HG03135 (cell line): ENCODE measurements around the gene CHRNG.
"Not testable (repeated sequence)": the region's sequence is repeated elsewhere in the genome, so short reads cannot be mapped to it uniquely, and the experiment has no call there.

Source experiments
- ATAC-seq: cut with Tn5 transposase; IDR thresholded peaks from one replicate; pipeline ENCODE4 v1.9.1; 2021; ENCODE audit warnings: mild to moderate bottlenecking, moderate library complexity; ENCODE audit not compliant: unreplicated experiment

Gene CHRNG

DNA sequence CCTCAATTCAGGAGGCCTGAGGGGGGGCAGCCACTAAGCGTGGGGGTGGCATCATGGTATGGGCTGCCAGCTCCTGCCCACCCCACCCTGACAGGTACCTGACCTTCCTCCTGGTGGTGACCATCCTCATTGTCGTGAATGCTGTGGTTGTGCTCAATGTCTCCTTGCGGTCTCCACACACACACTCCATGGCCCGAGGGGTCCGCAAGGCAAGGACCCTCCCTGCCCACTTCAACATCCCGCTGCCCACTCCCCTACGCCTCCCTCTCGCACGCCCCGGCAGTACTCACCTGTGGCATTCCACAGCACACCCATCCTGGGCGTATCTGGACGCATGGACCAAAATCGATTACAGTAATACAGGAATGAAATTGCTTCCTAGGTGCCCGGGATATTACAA is 4.0 kb downstream of the CHRNG start:
- no peak for ATAC-seq

DNA sequence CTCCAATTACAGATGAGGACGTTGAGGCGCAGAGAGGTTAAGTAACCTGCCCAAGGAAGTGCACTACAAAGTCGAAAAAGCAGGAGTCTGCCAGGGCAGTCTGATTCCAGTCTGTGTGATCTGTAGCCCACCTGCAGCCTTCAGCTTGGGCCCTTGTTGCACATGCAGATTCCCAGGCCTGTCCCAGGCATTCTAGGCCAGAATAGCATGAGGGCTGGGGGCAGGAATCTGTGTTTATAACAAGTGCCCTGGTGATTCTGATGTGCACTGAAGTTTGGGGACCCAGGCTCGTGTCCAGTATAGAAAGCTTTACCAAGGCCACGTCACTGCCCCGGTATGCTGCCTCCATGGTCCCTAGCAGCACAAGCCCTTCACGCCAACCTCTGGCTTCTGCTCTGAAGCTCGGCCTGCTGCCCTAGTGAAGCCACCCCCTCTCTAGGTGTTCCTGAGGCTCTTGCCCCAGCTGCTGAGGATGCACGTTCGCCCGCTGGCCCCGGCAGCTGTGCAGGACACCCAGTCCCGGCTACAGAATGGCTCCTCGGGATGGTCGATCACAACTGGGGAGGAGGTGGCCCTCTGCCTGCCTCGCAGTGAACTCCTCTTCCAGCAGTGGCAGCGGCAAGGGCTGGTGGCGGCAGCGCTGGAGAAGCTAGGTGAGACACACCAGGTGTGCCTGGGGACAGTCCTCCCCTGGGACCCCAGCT is 4.6 kb downstream of the CHRNG start:
- no peak for ATAC-seq

DNA sequence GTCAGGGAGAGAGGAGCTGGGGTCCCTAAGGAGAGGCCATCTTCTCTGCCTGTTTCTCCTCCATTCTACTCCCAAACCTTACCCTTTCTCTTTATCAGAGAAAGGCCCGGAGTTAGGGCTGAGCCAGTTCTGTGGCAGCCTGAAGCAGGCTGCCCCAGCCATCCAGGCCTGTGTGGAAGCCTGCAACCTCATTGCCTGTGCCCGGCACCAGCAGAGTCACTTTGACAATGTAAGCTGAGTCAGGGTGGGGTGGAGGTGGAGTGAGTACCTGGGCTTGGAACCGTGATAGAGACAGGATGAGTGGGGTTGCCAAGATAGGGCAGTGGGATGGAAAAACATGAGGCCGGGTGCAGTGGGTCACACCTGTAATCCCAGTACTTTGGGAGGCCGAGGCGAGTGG is 5.2 kb downstream of the CHRNG start:
- no peak for ATAC-seq

DNA sequence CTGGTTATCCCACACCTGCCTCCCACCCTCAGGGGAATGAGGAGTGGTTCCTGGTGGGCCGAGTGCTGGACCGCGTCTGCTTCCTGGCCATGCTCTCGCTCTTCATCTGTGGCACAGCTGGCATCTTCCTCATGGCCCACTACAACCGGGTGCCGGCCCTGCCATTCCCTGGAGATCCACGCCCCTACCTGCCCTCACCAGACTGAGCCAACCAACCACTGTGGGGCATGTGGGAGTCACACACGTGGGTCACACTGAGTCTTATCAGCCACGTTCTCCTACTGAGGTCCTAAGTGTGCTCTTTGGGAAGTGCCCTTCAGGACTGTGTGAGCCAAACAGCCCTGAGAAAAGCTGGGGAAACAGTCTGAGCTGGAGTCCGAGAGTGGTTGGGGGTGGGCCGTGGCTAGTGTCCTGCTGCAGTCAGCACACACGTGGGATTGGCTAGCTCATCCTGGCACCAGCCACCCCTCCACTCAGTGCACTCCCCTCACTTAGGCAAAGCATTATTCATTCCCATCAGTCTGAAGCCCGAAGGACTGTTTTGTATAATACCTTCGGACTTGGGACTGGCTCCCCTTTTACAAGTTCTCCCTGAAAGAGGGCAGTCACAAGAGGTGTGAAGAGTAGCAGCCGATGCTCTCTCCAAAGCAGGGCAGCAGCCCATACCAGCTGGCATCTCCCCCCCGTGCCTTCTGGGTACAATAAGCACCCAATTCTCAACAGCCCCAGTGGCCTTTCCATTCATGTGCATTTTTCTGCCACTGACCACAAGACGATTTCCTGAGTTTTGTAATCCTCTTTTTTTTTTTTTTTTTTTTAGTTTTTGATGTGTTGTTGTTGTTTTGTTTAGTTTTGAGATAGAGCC is 6.3 kb downstream of the CHRNG start:
- no peak for ATAC-seq

DNA sequence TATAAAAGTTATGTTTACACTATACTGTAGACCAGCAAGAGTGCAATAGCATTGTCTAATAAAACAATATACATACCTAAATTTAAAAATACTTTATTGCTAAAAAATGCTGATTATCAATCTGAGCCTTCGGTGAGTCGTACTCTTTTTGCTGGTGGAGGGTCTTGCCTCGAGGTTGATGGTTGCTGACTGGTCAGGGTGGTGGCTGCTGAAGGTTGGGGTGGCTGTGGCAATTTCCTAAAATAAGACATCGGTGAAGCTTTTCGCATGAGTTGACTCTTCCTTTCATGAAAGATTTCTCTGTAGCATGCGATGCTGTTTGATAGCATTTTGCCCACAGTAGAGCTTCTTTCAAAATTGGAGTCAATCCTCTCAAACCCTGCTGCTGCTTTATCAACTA is 8.5 kb downstream of the CHRNG start:
- ATAC-seq: no peak

DNA sequence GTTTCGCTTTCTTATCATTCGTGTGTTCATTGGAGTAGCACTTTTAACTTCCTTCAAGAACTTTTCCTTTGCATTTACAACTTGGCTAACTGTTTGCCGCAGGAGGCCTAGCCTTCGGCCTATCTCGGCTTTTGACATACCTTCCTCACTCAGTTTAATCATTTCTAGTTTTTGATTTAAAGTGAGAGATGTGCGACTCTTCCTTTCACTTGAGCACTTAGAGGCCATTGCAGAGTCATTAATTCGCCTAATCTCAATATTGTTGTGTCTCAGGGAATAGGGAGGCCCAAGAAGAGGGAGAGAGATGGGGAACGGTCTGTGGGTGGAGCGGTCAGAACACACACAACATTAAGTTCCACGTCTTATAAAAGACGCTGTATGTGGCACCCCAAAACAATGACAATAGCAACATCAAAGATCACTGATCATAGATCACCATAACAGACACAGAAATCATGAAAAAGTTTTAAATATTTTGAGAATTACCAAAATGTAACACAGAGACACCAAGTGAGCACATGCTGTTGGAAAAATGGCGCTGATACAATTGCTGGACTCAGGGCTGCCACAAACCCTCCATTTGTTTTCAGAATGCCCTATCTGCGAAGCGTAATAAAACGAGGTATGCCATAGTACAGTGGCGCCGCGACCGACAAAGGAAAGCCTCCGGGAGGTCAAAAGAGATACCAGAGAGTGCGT is 10.3 kb downstream of the CHRNG start:
- ATAC-seq: no peak

DNA sequence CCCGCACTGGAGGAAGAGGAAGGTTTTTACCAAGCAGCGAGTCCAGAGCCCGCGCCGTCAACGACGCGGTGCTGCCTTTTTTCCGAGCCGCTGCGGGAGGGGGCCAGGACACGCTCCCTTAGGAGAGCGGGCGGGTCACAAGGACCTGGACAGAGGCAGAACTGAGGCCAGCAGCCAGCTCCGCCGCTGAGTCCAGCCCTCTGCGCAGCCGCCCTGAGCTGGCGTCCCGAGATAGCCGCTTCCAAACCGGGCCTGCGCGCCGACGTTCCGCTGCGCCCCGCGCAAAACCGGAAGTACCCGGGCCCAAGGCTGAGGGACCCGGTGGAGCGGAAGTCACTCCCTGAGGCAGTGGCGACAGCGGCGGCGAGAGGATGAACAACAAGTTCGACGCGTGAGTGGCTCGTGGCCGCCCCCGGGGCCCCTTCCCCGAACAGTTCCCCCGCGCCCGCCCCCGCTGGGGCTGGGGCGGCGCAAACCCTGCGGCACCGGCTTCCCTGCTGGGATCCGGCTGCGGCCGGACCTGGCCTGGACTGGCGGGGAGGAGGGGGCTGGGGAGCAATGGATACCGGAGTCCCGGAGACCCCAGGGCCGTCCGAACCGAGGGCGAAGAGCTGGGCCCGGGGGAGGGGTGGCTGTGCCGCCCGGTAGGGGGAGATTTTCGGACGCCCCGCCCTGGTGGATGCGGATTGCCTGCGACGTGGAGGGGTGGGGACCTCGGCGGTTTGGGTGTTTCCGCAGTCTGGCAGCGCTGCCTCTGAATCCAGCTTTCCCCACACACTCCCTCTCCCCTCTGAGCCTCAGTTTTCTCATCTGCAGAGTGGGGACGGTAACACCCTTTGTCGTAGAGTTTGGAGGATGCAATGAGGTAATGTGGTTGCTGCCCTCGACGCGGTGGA is 11.1 kb downstream of the CHRNG start, which contains the start of the genes EIF4E2 and TIGD1:
EIF4E2 (plus strand) TSS at position 336 of the 896 bp plus-strand sequence; CDS start at position 372, 36 bp downstream.
TIGD1 (minus strand) TSS at position 204 of the 896 bp plus-strand sequence. CDS start 675 bp downstream, outside the sequence.
- peak; percentile 89 for ATAC-seq

DNA sequence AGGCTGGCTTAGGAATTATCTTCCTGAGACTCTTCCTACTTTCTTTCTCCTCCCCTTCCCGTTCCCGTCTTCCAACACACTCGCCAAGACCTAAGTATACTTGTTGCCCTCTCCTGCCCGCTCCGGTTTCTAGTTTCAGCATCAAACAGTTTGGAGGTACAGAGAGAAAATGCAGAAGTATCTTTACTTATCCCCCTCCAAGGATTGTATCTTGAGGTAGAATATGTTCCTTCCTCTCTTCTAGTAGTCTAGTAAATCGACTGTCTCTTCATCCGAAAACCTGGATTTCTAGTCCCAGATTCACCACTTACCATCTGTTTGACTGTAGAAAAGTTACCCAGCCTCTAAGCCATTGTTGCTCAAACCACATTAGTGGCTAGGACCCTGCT is 11.8 kb downstream of the CHRNG start:
- ATAC-seq: no peak

DNA sequence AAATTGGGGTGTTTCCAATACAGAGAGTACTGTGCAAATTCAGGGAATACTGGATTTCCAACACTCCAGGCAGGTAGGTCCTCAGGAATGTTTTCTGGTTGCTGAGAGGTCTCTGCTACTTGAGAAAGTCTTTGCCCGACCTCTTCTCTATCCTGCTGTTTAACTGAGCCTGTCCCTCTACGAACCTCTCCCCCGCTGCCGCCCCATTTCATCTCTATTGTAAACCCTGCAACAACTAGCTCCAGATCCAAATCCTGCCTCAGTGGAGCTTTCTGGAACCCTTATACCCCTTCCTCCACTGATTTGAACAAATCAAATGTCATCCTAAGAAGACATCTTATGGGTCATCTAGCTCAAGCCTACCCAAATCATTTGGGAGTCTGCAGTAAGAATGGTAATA is 12.3 kb downstream of the CHRNG start:
- no peak for ATAC-seq

DNA sequence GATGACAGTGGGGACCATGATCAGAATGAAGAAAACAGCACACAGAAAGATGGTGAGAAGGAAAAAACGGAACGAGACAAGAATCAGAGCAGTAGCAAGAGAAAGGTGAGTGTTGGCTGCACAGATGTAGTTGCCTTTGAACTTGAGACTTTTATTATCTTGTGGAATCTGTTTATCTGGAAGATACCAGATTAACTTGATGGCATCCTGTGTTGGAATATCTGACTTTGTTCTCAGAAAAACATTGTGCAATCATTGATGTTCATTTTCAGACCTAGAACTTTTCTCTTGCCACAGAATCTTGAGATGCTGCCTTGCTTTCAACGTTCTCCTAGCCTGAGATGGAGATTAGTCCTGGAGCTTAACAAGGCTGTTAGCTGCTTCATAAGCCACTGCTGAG is 16.9 kb downstream of the CHRNG start:
- no peak for ATAC-seq

DNA sequence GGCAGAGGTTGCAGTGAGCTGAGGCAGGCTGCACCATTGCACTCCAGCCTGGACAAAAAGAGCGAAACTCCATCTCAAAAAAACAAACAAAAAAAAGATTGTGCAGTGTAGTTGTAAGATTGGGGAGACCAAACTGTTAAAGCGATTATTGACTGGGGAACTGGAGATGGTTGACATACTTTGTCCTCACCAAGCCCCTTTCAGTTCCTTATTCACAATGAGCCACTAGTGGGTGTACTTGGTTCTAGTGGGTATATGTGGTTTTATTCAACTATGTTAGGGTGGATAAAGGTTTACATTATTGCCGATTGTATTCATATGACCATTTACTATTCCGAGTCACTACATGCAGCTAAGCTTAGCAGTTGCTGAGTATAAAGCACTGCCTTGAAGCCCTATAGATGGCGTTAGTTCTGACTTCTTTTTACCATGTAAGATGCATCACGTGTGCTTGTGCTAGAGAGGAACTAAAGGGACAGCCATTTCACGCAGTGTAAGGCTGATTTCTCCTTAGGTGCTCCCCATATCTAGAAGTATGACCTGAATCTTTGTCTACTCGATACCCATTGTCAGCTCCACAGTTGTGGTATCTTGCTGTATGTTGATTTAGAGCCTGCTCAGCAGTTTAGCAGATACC is 23.1 kb downstream of the CHRNG start:
- ATAC-seq: no peak

DNA sequence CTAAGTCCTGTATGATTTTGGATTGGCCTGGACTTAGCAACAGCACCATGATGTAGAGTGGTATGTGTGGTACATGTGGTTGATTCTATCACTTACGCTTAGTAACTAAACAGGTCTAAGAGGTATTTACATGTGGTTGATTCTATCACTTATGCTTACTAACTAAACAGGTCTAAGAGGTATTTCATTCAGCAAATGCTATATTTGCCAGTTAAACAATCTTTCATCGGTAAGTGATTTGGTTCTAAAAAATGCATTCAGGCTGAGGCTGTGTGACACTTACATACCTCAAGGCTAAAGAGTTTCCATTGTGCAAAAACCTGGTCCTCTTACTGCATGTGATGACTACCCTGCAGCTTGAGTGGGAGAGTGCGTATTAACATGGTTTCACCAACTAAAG is 24.1 kb downstream of the CHRNG start:
- no peak for ATAC-seq

DNA sequence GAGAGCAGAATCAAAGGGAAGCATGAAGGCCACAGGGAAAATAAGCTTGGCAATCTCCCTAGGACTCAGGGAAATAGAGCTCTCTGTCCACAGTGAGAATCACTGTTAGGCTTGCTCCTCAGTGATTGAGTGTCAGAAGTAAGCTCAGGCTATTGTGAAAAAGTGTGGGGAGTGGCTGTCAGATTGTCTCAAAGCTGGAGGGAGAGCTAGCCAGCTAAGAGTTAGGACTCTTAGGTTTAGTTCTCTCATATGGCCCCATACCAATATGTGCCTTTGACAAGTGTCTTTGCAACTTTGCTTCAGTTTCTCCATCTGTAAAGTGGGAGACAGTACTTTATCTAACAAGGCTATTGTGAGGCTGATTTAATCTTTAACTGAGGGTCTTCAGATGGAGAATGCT is 28.2 kb downstream of the CHRNG start:
- no peak for ATAC-seq

DNA sequence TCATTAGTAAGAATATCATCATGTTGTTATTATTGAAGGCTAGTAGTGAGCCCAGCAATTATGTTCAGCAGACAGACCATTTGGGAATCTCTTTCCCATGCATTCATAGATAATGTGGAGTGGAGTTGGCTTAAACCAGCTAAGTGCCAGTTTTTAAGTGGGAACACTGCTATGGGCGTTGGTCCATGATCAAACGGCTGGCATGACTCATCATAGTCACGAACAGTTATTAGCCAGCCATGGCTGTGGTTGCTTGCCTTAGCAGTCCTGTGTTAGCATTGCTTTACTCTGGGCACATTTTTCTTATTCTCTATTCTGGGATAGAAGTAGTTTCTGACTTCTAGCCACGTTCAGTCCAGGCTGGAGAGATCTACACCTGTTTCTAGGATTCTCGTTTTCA is 28.7 kb downstream of the CHRNG start:
- ATAC-seq: no peak

DNA sequence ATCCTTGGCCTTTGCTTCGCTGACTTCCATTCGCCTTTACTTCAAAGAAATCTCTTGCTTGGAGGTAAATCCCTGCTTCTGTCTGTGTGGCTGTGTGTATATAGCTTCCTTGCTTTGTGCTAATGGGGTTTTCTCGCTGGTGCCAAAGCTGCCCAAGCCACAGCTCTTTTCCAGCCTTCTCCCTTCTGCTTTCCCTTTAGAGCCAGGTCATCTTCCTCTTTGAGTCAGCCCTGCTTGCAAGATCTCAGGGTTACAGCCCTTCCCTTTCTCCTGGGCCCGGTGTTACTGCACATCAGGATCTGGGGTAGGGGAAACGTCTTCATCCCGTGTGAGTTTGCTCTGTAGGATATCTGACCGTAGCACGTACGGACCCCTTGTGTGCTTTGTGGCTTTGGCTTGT is 30.0 kb downstream of the CHRNG start:
- ATAC-seq: no peak

DNA sequence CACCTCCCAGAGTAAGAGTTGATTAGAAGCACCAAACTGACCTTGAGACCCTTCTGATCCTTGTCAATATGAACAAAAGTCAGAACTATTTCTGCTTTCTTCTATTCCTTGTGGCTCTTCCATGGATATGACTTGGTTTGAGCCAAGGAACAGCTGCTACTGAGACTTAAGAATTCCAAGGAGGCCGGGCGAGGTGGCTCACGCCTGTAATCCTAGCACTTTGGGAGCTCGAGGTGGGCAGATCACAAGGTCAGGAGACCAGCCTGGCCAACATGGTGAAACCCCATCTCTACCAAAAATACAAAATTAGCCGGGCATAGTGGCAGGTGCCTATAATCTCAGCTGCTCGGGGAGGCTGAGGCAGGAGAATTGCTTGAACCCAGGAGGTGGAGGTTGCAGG is 31.0 kb downstream of the CHRNG start:
- ATAC-seq: not testable (repeated sequence)

DNA sequence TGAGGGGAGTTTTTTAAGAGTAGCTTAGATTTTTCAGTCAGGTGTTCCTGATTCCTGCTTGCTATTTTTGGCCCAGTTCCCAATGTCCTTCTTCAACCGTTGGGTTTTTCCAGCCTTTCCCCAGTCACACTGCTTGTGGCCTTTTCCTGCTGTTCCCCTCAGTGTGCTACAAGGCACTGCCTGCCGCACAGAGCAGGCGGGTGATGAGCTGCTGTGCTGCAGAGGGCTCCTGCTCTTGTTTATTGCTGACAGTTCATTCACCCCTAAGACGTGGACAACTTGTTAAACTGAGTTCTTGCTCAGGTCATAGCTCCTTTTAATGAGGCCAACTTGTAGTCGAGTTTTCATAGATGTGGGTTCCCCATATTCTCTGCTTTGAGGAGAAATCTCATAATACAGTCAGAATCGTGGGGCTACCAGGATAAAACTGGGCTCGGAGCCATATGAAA is 31.6 kb downstream of the CHRNG start:
- ATAC-seq: no peak

DNA sequence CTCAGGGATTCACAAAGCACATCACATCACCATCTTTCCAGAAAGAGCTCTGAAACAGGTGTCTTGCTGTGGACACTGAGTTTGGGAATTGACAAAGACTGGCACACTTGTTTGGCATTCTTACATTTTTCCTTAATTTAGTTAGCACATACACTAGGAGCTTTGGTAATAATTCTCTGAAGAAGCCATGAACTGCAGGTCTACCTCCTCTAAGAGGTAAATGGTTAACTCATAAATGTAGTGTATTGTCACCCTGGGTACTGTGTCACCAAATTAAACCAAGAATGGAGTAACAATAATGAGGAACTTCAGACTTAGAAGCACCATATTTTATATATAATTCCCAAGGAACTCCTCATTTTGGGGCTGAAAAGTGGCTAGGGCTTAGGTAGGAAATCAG is 33.5 kb downstream of the CHRNG start:
- ATAC-seq: no peak

DNA sequence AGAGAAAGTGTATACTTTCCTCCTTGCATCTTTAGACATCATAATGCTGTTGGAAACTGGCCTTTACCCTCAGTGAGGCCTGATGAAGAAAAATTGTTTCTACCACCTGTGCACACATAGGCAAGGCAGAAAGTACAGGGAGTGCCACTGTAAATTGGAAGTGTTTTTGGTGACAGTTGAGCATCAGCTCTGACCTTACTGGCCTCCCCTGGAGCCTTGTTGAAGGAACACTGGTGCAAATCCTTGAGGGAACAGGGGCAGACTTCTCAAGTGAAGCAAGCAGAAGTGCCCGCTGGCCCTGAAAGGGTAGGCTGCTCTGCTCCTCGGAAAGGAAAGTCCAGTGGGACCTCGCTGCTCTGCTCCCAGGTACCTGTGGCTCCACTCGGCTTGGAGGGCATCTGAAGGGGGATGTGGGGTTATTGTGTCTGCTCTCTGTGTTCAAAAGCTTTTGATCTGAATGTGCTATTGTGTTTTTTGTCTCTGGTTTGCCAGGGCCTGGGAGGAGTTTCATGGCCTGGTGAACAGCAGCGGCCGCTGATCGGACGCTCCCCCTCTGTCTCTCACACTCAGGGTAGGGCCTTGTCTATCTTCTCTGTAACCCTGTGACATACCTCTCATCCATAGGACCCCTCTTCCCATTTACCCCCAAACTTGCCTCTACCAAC is 34.4 kb downstream of the CHRNG start:
- no peak for ATAC-seq
